H54 (cell line): ENCODE data around the gene NINL.
"Not testable (repeated sequence)": the region's sequence is repeated elsewhere in the genome, so short reads cannot be mapped to it uniquely, and the experiment has no call there.

Experiments used
- DNase-seq: peaks from one replicate; pipeline ENCODE4 v3.0.0; 2011; ENCODE audit warnings: low spot score, mixed read lengths; ENCODE audit not compliant: insufficient read length
- FAIRE-seq: peaks from 3 replicates; lab custom pipeline; 2011; peaks lifted over from hg19 to GRCh38; lab: Jason Lieb, UNC
- POLR2A ChIP-seq: IDR thresholded peaks from 2 replicates; pipeline ENCODE4 v1.6.1; 2011; ENCODE audit warnings: low read depth, mild to moderate bottlenecking, low read length

NINL gene

DNA sequence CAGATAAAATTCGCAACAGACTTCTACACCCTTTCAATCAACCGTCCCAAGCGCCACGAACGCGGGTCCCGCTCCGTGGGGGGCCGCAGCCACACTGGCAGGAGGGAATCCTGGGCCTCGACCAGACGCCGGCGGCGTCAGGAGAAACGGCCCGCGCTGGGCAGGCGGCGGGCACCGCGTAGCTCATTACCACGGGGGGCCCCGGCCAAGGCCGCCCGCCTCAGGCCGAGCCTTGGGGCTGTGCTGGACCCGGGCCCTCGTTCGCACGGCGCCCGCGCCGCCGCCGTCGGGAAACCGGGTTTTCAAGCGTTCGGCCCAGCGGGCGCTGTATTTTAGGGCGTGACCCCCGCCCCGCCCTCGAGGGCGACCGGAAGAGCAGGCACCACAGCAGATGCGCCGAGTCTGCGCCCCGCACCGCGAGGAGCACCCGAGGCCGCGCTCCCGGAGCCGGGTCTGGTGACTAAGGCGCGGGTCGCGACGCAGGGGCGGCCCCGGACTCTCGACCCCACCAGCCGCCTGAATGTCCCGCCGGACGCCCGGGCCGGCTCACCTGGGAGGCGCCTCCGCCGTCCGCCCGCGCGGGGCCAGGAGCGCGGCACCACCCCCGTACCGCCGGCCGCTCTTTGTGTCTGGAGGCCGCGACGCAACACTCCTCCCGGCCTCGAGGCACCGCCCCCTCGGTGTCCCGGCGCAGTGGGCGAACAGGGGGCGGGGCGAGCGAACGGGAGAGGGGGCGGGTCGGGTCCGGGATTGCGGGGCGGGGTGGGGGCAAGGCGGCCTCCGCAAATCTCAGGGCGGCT is at the start of gene NINL:
Gene NINL (minus strand): TSS at position 627 of the 800 bp plus-strand sequence. CDS start 58,944 bp downstream, outside the sequence.
- DNase-seq: peak; percentile 67
- FAIRE-seq: no peak
- peak; percentile 82 for TF ChIP-seq POLR2A

DNA sequence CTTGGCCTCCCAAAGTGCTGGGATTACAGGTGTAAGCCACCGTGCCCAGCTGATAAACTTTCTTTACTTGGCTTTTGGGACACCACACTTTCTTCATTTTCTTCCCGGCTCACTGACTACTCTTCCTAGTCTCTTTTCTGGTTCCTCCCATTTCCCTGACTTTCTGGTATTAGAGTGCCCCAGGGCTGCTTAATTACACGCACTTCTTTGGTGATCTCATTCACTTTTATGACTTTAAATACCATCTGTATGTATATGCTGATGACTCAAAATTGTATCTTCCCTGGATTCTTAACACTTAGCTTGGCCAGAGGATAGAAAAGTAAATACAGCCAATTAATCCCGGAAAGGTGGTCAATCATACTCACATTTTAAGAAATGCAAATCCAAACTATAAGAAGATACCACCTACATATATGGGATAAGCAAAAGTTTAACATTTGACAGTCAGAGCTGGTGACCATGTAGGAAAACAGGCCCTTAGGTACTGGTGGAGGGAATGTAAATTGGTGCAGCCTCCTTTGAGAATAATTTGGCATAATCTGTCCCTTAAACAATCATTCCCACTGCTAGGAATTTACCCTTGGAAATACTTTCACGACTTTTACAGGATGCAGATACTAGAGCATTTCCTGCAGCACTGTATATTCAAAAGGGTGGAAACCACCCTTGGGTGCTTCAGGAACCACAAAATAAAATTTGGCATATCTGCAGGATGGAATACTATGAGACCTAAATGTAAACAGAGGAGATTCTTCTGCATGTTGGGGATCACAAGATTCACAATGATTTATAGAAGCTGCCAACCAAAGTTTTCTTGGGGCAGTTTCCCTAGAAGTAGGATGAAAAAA is 47.8 kb upstream of the NINL start:
- no peak for TF ChIP-seq POLR2A
- DNase-seq: no peak
- FAIRE-seq: no peak

DNA sequence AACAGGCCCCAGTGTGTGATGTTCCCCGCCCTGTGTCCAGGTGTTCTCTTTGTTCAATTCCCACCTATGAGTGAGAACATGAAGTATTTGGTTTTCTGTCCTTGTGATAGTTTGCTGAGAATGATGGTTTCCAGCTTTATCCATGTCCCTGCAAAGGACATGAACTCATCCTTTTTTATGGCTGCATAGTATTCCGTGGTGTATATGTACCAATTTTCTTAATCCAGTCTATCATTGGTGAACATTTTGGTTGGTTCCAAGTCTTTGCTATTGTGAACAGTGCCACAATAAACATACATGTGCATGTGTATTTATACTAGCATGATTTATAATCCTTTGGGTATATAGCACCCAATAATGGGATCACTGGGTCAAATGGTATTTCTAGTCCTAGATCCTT is 45.3 kb upstream of the NINL start:
- not testable (repeated sequence) for DNase-seq, FAIRE-seq

DNA sequence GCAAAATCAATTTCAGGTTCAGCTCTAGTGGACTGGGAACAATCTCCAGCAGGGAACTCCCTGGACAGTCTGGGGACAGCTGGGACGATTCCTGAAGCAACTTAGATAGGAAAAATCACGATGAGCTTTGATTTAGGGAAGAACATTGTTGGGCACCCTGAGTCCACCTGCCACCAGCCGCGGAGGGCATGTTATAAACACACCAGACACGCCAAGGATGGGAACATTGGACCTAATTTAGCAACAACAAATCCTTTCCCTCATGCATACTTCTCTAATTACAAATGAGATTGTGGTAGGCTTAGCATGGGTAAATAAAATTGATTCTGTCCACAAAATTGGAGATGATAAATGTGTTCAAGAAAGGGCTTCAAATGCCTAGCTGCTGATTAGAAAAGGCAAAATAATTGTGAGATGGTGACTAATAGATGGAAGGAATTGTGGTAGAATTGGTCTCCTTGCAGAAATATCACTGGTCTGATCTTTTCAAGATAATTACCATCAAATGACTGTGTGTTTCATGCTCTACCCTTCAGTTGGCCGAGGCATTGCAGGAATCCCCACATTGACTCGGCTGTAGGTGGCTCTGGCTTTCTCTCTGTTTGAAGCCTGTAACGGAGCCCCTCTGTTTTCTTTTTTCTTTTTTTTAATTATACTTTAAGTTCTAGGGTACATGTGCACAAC is 44.6 kb upstream of the NINL start:
- no peak for TF ChIP-seq POLR2A
- FAIRE-seq (no peak), DNase-seq (no peak)

DNA sequence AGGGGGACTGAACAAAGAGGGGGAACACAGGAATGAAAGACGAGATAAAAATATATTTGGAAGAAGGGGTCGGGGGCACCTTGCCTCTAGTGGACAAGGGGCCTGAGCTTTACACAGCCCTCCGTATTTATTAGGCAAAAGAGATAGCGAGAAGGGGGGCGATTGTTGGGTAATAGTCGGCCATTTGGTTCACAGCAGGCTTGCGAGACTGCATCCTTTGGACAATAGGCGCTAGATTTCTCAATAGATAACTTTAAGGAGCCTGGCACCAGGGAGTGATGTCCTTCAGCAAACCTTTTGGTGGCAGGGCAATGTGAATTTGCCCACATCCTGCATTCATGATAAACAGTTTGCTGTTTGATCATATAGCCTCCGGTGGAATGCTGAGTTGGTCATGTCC is 41.4 kb upstream of the NINL start:
- no peak for TF ChIP-seq POLR2A
- FAIRE-seq (no peak), DNase-seq (no peak)

DNA sequence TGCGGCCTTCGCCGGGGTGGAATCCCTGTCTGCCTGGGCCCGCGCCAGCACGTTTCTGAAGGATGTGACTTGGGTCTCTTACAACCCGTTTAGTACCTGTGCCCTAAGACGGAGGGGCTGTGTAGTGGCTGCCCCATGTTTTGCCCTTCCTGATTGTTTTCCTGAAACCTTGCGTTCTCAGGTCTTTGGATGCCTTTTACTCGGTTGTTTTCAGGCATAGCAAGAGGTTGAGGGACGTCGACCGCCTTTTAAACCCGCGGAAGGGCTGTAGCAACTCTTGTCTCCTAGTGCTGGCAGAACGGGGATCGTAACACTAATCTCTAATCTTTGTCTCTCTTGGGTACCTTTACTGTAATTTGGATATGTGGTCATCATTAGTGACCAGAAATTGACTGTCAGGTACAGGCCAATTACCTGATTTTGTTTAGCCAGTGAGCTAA is 39.2 kb upstream of the NINL start:
- no peak for TF ChIP-seq POLR2A
- no peak for FAIRE-seq
- no peak for DNase-seq

DNA sequence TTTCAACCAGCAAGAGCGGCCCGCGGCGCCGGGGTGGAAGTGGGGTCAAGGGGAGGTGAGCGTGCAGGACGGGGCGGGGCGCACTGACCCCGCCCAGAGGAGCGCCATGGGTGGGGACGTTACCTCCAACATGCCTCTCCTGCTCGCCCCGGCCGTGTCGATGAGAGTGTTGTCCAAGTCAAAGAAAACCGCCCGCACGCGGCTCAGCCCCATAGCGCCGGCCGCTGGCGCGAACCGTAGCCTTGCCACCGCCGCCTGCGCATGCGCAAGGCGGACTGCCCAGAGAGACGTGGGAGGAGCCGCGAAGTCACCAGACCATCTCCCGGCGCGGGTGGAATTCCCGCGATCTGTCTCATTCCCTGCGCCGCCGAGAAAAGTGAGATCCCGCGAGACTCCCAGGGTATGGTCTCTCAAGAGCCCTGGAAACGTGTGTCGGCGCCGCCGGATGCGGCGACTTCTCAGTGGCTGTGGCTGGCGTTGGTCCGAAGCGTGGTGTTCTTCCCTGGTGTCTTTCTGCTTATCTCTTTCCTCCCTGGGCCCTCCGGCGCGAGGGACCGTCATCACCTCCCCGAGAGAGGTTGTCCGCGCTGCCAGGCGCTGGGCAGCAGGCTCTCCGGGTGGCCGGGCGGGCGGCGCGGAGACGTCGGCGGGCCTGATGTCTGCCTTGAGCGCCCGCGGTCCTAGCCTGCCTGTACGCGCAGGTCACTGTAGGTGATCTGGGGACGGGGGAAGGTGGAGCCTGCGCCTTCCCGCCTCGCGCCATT is 38.6 kb upstream of the NINL start, which contains the start of gene NANP:
Gene NANP (minus strand): TSS at position 279 of the 764 bp plus-strand sequence. CDS start 66 bp downstream, at position 213.
- DNase-seq: peak; percentile 95
- FAIRE-seq: no peak
- TF ChIP-seq POLR2A: peak; percentile 91

DNA sequence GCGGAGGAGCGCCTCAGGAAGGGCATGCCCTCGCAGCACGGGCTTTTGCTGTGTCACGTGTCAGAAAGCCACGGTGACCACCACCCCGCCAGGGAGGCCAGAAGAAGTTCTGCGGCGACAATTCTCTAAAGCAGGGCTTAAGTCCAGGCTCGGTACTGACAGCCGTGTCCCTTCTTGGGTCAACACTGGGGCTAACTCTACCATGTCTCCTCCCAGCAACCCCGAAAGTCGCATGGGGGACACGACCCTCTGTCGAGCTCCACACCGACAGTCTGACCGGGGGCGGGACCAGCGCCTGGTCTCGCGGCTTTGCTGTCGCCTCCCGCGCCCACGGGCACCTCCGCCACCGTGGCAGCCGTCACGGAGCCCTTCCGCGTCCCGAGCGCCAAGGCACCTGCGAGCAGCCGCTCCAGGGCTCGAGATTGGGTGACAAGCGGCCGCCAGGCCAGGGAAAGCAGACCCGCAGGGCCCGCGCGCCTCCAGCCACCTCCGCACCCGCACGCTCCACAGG is 37.9 kb upstream of the NINL start:
- DNase-seq (peak; percentile 43), FAIRE-seq (no peak)

DNA sequence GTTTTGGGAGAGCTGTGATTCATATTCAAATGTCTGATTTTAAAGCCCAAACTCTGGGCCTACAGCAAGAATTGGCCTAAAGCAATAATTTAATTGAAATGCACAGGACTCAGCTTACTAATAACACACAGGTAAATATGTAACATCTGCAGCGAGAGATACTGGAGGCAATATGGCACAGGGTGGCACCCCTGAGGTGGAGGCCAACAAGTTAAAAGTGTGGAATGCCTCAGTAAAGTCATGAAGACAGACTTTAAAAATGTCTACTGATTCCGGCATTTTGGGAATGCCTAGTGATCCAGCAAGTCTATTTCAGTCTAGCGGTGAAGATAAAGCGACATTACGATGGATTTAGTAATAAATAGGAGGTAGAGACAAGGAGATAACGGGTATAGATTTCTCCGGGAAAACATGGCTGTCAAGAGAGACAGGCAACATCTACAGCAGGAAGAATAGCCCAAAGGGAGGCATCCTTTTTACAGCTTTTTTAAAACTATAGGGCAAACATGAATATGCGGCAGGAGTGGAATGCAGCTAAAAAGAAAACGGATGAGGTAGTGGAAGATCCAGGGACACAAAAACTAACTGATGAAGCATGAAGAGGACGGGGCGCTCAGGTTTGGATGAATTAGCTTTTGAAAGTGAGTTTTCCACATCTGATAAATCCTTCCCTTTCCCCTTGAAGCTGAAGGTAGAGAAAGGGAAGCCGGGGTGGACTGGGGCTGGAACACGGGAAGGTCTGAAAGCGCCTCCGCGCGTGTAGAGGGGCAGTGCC is 37.3 kb upstream of the NINL start:
- no peak for TF ChIP-seq POLR2A
- DNase-seq: no peak
- FAIRE-seq: no peak

More for the DNA sequence above, 37.9 kb upstream of the NINL start:
- no peak for TF ChIP-seq POLR2A

DNA sequence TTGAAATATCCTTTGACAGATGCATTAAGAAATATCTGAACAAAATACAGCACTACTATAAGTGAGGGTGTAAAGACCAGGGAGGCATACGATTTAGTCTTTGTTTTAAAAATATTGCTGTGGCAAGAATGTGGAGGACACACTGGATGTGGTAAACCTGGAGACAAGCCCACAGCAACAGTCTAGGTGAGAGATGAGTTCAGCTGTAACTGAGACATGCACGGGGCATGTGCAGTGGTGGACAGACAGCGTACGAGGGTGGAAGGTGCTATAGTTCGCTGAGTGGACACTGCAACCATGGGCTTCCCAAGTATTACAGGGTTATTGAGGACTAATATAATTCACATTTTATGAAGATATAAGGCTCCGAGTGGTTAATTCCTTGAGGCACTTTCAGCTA is 36.7 kb upstream of the NINL start:
- no peak for DNase-seq
- FAIRE-seq: no peak
- no peak for TF ChIP-seq POLR2A

DNA sequence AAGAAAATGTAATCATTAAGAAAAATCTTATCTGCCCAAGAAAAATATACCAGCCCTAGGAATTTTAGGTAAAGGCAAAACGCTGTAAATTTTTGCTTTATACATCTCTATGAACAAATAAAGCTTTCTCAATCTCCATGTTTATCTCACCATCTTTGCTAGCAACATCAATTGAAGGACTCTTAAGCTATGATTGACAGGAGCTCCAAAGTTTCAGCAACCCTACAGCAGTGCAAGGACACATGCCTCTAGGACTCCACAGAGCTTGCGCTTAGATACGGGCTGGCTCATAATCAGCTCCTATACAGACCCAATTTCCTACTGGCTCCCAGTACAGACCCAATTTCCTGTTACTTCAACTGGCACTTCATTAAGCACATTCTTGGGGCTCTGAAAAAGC is 34.2 kb upstream of the NINL start:
- FAIRE-seq (no peak), DNase-seq (no peak)
- no peak for TF ChIP-seq POLR2A

DNA sequence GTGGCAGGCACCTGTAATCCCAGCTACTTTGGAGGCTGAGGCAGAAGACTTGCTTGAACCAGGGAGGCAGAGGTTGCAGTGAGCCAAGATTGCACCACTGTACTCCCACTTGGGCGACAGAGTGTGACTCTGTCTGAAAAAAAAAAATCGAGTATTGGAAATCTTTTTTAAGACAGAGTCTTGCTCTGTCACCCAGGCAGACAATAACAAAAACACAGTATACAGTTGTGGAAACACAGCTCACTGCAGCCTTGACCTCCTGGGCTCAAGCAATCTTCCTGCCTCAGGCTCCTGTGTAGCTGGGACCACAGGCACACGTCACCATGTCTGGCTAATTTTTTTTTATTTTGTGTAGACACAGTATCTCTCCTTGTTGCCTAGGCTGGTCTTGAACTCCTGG is 23.4 kb upstream of the NINL start:
- FAIRE-seq (no peak), DNase-seq (no peak)
- no peak for TF ChIP-seq POLR2A
